Measurements from ENCODE around the gene IMMT.

Gene IMMT

GRCh38 chr2:86150502-86150901 is 44.8 kb downstream of the IMMT start:
- ATAC-seq (ENCODE audit: low read depth): no peak
- no peak for TF ChIP-seq CTCF (IDR thresholded peaks at IDR 0.05; ENCODE audit: poor library complexity, severe bottlenecking)
- Histone ChIP-seq H3K36me3 (ENCODE audit: low read depth) (peaks cover 96% of the 10 kb centered on the region), H3K27ac (ENCODE audit: poor library complexity, severe bottlenecking) (no peak overlapping the region), H3K27me3 (ENCODE audit: insufficient read depth, poor library complexity, severe bottlenecking) (no peaks in the 10 kb centered on the region), H3K4me1 (ENCODE audit: insufficient read depth, poor library complexity, severe bottlenecking) (no peaks in the 10 kb centered on the region), H3K4me3 (ENCODE audit: severe bottlenecking) (no peak overlapping the region), H3K9me3 (ENCODE audit: severe bottlenecking) (no peaks in the 10 kb centered on the region)
- no peak for DNase-seq (ENCODE audit: low spot score)

GRCh38 chr2:86147793-86148192 is 47.5 kb downstream of the IMMT start:
- ATAC-seq (ENCODE audit: low read depth) (no peak), DNase-seq (ENCODE audit: low spot score) (no peak)
- no peaks in the 10 kb centered on the region for H3K9me3 ChIP-seq (ENCODE audit: severe bottlenecking)
- H3K27ac ChIP-seq (ENCODE audit: poor library complexity, severe bottlenecking): no peak overlapping the region
- H3K36me3 ChIP-seq (ENCODE audit: low read depth): peaks cover 95% of the 10 kb centered on the region
- TF ChIP-seq CTCF (IDR thresholded peaks at IDR 0.05; ENCODE audit: poor library complexity, severe bottlenecking): no peak
- H3K4me3 ChIP-seq (ENCODE audit: severe bottlenecking): no peak overlapping the region
- no peaks in the 10 kb centered on the region for H3K4me1 ChIP-seq (ENCODE audit: insufficient read depth, poor library complexity, severe bottlenecking)
- H3K27me3 ChIP-seq (ENCODE audit: insufficient read depth, poor library complexity, severe bottlenecking): no peaks in the 10 kb centered on the region

- Histone ChIP-seq H3K4me3 (ENCODE audit: severe bottlenecking) (no peak overlapping the region), H3K9me3 (ENCODE audit: severe bottlenecking) (no peaks in the 10 kb centered on the region), H3K27ac (ENCODE audit: poor library complexity, severe bottlenecking) (no peak overlapping the region), H3K27me3 (ENCODE audit: insufficient read depth, poor library complexity, severe bottlenecking) (no peaks in the 10 kb centered on the region), H3K4me1 (ENCODE audit: insufficient read depth, poor library complexity, severe bottlenecking) (no peaks in the 10 kb centered on the region), H3K36me3 (ENCODE audit: low read depth) (peaks cover 87% of the 10 kb centered on the region)
- DNase-seq (ENCODE audit: low spot score): no peak
- no peak for TF ChIP-seq CTCF (IDR thresholded peaks at IDR 0.05; ENCODE audit: poor library complexity, severe bottlenecking)
- no peak; the same call in 2 of the 3 replicates for ATAC-seq (ENCODE audit: low read depth)
These were observed 51.2 kb downstream of the IMMT start for GRCh38 chr2:86143926-86144685.

DNA sequence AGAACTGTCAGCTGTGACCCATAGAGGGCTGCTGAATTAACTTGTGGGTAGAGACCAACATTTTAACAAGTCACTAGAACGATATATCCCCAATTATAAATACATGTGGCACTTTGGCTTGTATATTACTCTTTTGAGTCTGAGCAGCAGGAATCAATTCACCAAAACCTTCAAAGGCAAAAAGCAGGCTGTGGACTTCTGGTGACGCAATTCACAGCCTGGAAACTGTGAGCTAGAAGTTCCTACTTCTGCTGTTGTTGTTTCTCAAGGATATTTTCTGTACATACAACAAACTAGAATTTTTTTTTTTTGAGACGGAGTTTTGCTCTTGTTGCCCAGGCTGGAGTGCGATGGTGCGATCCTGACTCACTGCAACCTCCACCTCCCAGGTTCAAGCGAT is 52.0 kb downstream of the IMMT start:
- H3K9me3 ChIP-seq (ENCODE audit: severe bottlenecking): no peaks in the 10 kb centered on the region
- peaks cover 87% of the 10 kb centered on the region for H3K36me3 ChIP-seq (ENCODE audit: low read depth)
- no peaks in the 10 kb centered on the region for H3K27me3 ChIP-seq (ENCODE audit: insufficient read depth, poor library complexity, severe bottlenecking)
- H3K4me3 ChIP-seq (ENCODE audit: severe bottlenecking): no peak overlapping the region
- ATAC-seq (ENCODE audit: low read depth): no peak
- no peaks in the 10 kb centered on the region for H3K4me1 ChIP-seq (ENCODE audit: insufficient read depth, poor library complexity, severe bottlenecking)
- no peak for DNase-seq (ENCODE audit: low spot score)
- no peak for TF ChIP-seq CTCF (IDR thresholded peaks at IDR 0.05; ENCODE audit: poor library complexity, severe bottlenecking)
- no peak overlapping the region for H3K27ac ChIP-seq (ENCODE audit: poor library complexity, severe bottlenecking)

Data from RWPE2 (cell line).